T-helper 17 cell (primary cell): ENCODE data around the gene CDC45. TPM values are rescaled to one million over a fixed set of nuclear protein-coding genes. Genes with fewer than 3 reads are reported as not detected.
A peak's percentile ranks its signal among the peaks of the same experiment; 100 is the strongest.

ENCODE experiments used
- ATAC-seq: fragments of 150-1000 bp; cut with Tn5 transposase; 2 replicates; pipeline ENCODE4 v1.10.0; 2021; ENCODE audit warnings: mild to moderate bottlenecking, moderate library complexity
- DNase-seq, 3 donors: peaks; one replicate each; pipeline versions ENCODE4 v3.0.0 to v3.0.0-alpha.2; 2020 to 2021
- H3K9me3 ChIP-seq: one replicate; pipeline ENCODE4 v1.7.0; 2013; ENCODE audit warnings: low read length, mild to moderate bottlenecking; ENCODE audit not compliant: control insufficient read depth, poor library complexity, severe bottlenecking
- H3K27ac Mint-ChIP-seq: one replicate; pipeline ENCODE4 v1.8.0; 2022; ENCODE audit warnings: mild to moderate bottlenecking, moderate library complexity, mixed read lengths
- H3K27me3 Mint-ChIP-seq: one replicate; pipeline ENCODE4 v1.8.0; 2022; ENCODE audit warnings: mixed read lengths
- H3K36me3 Mint-ChIP-seq: one replicate; pipeline ENCODE4 v1.8.0; 2022; ENCODE audit warnings: low read depth, mixed read lengths
- H3K4me1 Mint-ChIP-seq: one replicate; pipeline ENCODE4 v1.8.0; 2022; ENCODE audit warnings: mild to moderate bottlenecking, mixed read lengths
- H3K4me3 Mint-ChIP-seq: one replicate; pipeline ENCODE4 v1.8.0; 2022; ENCODE audit warnings: mild to moderate bottlenecking, moderate library complexity, mixed read lengths
- total RNA-seq, 4 donors: library from RNA in 2 of 4; stranded (reverse) in 2 of 4; gene quantifications; one replicate each; pipeline ENCODE4 v1.2.3 and lab custom pipeline; 2022 to 2026

Gene CDC45
- total RNA-seq, 2 donors from 2014 or later = 0.32 to 0.37 TPM

DNA sequence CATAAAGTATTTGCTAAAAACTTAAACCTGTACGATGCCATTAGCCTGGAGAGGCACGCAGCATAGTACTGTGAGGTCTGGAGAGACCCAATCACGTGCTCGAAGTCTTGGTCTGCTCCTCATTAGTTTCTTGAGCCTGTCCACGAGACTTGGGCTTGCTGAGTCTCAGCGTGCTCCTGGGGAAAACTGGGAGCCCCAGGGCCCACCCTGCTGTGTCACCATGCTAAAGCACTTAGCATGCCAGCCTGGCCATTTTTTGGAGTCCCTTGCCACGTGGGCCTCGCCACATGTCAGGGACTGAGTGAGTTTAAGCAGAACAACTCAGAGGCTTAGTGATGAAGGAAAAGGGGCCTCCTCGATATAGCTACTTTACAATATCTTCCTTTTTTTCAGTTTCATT is 2.6 kb downstream of the CDC45 start:
- Mint-ChIP-seq H3K36me3 (no peaks in the 10 kb centered on the region), H3K27me3 (no peaks in the 10 kb centered on the region), H3K4me1 (peaks cover 20% of the 10 kb centered on the region), H3K4me3 (no peak overlapping the region), H3K27ac (no peak overlapping the region)
- no peak for ATAC-seq
- no peaks in the 10 kb centered on the region for H3K9me3 ChIP-seq
- no peak for DNase-seq

DNA sequence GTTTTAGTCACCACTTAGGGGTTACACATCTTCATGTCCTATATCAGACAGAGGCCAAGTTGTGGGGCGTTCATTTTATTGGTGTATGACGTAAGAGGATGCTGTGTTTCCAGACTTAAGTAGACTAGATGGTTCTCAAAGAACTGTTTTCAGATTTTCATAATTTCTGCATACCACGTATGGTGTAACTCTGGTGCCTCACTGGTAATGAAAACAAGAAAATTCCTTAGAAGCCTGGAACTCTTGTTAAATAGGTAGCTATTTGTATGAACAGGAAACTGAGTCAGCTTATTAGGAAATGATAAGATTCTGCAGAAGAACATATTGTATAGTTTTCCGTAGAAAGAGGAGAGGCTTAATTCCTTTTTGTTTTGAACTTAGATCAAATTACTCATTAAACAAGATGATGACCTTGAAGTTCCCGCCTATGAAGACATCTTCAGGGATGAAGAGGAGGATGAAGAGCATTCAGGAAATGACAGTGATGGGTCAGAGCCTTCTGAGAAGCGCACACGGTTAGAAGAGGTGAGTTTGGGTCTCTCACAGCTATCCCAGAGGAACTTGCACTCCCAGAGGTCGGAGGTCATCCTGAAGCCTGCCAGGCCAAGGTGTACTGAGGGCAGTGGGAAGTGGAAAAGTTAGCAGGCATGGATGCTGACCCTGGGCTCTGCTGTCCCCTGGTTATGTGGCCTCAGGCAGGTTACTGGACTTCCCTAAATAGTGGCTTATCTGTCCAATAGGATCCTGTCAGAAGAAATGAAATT is 3.9 kb downstream of the CDC45 start:
- Mint-ChIP-seq H3K36me3 (no peaks in the 10 kb centered on the region), H3K27ac (peak overlapping the region; percentile 66), H3K27me3 (no peaks in the 10 kb centered on the region), H3K4me1 (peaks cover 9% of the 10 kb centered on the region), H3K4me3 (no peak overlapping the region)
- ATAC-seq (no peak), DNase-seq (no peak)
- no peaks in the 10 kb centered on the region for H3K9me3 ChIP-seq

DNA sequence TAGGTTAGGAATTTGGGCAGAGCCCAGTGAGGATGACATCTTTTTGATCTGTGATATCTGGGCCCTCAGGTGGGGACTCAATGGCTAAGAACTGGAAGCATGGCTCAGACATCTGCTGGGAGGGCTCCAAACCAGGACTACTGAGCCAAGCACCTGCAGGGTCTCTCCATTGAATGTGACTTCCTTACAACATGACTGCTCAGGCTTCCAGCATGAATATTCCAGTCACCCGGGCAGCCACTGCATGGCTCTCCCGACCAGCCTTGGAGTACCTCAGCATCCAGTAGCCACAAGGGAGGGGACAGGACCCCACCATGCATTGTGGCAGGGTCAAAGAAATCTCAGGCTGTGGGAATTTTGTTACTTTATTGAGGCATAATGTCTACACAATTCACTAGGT is 8.6 kb downstream of the CDC45 start:
- no peak for ATAC-seq
- Mint-ChIP-seq H3K36me3 (peaks cover 6% of the 10 kb centered on the region), H3K4me1 (peaks cover 6% of the 10 kb centered on the region), H3K27ac (no peak overlapping the region), H3K4me3 (no peak overlapping the region), H3K27me3 (no peaks in the 10 kb centered on the region)
- no peaks in the 10 kb centered on the region for H3K9me3 ChIP-seq
- no peak for DNase-seq

DNA sequence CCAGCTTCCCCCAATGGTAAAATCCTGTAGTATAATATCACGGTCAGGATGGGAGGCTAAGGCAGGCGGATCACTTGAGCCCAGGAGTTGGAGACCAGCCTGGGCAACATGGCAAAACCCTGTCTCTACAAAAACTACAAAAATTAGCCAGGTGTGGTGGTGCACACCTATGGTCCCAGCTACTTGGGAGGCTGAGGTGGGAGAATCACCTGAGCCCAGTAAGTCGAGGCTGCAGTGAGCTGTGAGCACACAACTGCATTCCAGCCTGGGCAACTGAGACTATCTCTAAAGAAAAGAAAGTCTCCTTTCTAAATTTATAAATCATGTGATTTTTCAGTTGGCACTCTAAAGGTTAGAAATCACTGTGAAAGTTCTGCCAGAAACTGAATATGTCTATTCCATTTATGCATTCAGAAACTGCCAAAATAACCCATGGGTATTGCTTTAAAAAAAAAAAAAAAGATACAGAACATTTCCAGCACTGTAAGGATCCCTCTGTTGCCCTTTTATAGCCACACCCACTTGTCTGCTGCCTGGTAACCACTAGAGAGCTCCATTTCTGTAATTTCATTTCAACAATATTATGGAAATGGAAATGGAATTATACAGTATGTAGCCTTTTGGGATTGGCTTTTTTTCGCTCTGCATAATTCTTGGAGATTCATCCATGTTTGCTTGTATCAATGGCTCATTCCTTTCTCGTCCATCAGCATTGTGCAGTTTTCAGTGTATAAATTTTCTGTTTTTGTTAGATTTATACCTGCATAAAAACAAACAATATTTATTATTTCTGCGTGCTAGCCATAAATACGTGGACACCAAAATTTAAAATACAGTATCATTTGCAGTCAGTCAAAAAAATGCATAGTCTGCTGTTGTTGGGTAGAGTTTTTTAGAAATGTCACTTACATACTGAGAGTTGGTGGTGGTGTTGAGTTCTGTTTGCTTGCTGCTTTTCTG is 9.4 kb downstream of the CDC45 start:
- Mint-ChIP-seq H3K4me3 (no peak overlapping the region), H3K27ac (no peak overlapping the region), H3K4me1 (peaks cover 6% of the 10 kb centered on the region), H3K36me3 (peaks cover 6% of the 10 kb centered on the region), H3K27me3 (no peaks in the 10 kb centered on the region)
- no peaks in the 10 kb centered on the region for H3K9me3 ChIP-seq
- DNase-seq (no peak), ATAC-seq (peak; percentile 37)

DNA sequence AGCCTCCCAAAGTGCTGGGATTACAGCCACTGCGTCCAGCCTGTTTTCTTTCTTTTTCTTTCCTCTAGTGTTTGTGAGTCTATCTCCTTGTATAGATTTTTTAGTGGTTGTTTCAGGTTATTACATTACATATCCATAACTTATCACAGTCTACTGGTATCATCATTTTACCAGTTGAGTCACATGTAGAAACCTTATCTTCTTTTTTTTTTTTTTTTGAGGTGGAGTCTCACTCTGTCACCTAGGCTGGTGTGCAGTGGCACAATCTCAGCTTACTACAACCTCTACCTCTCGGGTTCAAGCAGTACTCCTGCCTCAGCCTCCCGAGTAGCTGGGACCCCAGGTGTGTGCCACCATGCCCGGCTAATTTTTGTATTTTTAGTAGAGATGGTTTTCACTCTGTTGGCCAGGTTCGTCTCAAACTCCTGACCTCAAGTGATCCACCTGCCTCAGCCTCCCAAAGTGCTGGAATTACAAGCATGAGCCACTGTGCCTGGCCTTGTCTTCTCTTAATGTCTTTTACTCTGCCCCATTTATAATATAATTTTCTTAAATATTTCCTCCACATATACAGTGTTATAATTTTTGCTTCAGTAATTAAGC is 11.0 kb downstream of the CDC45 start:
- Mint-ChIP-seq H3K27me3 (no peaks in the 10 kb centered on the region), H3K4me3 (no peak overlapping the region), H3K36me3 (peaks cover 6% of the 10 kb centered on the region), H3K27ac (no peak overlapping the region), H3K4me1 (peaks cover 6% of the 10 kb centered on the region)
- H3K9me3 ChIP-seq = no peaks in the 10 kb centered on the region
- ATAC-seq (no peak), DNase-seq (no peak)

DNA sequence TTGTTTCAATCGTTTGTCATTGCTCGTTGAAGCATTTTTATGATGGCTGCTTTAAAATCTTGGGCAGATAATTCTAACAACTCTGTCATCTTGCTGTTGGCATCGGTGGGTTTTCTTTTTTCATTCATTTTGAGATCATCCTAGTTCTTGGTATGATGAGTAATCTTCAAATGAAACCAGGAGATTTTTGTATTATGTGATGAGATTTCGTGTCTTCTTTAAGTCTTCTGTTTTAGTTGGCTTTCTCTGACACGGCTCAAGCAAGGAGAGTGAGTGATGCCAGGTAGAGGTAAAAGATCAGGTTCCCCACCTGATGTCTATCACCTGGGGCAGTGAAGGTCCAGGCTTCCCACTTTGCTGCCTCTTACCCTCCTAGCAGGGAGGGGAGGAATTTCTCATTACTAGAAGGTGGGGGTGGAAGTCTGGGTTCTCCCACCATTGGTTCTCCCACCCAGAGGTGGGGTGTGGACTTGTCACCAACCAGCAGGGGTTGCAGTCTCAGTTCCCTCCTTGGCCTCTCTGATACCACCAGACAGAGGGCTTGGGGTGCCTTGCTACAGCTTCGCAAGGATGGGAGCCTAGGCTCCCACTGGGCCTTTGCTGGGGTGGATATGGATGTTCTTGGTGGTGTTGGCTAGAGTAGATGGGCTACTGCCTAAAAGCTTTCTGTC is 12.9 kb downstream of the CDC45 start:
- ATAC-seq (no peak), DNase-seq (no peak)
- no peaks in the 10 kb centered on the region for H3K27me3 Mint-ChIP-seq
- peaks cover 10% of the 10 kb centered on the region for H3K4me1 Mint-ChIP-seq
- H3K9me3 ChIP-seq = no peaks in the 10 kb centered on the region
- peaks cover 6% of the 10 kb centered on the region for H3K36me3 Mint-ChIP-seq
- no peak overlapping the region for H3K4me3 Mint-ChIP-seq
- no peak overlapping the region for H3K27ac Mint-ChIP-seq

DNA sequence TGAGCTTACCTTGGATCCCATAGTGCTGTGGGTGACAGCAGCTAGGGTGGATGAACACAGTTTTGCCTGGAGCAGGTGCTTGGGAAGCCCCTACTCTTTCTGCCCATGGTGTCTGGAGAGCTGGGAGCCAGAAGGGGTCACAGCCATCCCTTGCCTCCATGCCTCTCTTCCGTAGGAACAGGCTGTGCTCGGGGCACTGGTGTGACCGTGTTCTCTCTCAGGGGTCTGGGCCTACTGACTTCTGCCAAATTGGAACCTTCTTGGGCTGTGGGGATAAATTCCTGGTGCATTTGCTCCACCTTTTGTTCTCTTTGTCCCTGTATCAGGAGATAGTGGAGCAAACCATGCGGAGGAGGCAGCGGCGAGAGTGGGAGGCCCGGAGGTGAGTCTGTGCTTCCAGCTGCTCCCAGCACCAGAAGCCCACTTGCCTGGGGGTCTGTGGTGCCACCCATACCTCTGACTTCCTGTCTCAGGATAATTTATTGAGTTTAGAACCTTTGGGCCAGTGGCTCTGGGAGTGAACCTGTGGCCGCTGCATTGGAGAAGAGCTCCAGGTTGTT is 14.4 kb downstream of the CDC45 start:
- Mint-ChIP-seq H3K4me1 (peaks cover 12% of the 10 kb centered on the region), H3K4me3 (no peak overlapping the region), H3K27ac (no peak overlapping the region), H3K27me3 (no peaks in the 10 kb centered on the region), H3K36me3 (peaks cover 6% of the 10 kb centered on the region)
- no peak for DNase-seq
- ATAC-seq = no peak
- no peaks in the 10 kb centered on the region for H3K9me3 ChIP-seq

DNA sequence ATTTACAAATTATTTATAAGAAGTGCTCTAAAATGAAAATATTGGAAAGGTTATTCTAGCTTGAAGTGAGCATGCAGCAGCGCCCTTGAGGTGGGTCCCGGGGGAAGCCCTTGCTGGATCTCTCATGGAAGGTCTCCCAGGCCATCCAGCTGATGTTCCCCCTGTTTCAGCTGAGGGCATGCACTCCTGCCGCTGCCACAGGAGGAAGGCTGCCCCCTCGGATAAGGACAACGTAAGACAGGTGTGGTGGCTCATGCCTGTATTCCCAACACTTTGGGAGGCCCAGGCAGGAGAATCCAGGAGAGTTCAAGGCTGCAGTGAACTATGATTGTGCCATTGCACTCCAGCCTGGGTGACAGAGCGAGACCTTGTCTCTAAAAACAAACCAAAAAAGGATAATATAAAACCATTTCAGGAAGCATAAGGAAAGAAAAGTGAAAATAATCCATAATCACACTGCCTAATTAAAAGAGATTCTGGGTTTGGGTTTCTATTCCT is 15.0 kb downstream of the CDC45 start:
- no peaks in the 10 kb centered on the region for H3K27me3 Mint-ChIP-seq
- peaks cover 6% of the 10 kb centered on the region for H3K36me3 Mint-ChIP-seq
- peaks cover 12% of the 10 kb centered on the region for H3K4me1 Mint-ChIP-seq
- no peak overlapping the region for H3K27ac Mint-ChIP-seq
- DNase-seq = no peak
- no peak for ATAC-seq
- no peaks in the 10 kb centered on the region for H3K9me3 ChIP-seq
- H3K4me3 Mint-ChIP-seq = no peak overlapping the region

DNA sequence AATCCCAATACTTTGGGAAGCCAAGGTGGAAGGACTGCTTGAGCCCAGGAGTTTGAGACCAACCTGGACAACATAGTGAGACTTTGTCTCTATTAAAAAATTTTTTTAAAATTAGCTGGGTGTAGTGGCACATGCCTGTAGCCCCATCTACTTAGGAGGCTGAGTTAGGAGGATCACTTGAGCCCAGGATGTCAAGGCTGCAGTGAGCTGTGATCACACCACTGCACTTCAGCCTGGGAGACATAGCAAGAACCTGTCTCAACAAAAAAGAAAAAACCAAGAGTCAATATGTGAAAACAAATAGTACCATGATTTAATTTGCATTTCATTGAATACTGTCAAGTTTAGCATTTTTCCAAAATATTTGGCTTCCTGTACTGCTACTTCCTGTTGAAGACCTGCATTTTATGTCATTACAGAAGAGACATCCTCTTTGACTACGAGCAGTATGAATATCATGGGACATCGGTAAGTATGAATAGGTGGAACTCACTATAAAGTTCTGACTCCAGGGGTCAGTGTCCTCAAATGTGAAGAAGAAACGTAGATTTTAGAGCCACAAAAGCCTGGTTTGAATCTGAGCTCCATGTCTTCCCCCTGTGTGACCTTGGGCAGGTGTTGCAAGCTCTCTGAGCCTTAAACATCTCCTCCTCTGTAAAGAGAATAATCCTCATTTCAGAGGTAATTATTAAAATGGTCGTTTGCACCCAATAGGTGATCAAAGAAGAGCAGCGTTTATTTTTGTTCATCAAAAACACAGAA is 16.0 kb downstream of the CDC45 start:
- Mint-ChIP-seq H3K4me3 (no peak overlapping the region), H3K27ac (peak overlapping the region; percentile 9), H3K27me3 (no peaks in the 10 kb centered on the region), H3K36me3 (peaks cover 6% of the 10 kb centered on the region), H3K4me1 (peaks cover 8% of the 10 kb centered on the region)
- no peak for ATAC-seq
- H3K9me3 ChIP-seq = no peaks in the 10 kb centered on the region
- no peak for DNase-seq

DNA sequence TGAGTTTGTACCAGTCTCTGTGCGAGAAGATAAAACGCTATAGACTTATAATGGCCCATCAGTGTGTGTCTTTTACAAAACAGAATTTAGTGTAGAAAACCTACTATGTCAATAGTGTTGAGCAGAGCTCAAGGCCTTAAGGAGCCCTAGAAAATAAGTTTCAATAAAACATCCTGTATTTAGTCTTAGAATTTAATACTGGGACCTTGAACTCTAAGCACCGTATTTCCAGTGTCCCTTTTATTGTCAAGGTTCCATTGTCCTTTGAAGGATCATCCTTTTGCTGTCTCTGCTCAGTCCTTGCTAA is 16.6 kb downstream of the CDC45 start:
- peaks cover 8% of the 10 kb centered on the region for H3K4me1 Mint-ChIP-seq
- ATAC-seq = no peak
- no peaks in the 10 kb centered on the region for H3K27me3 Mint-ChIP-seq
- H3K36me3 Mint-ChIP-seq = peaks cover 6% of the 10 kb centered on the region
- H3K27ac Mint-ChIP-seq = peak overlapping the region; percentile 9
- H3K4me3 Mint-ChIP-seq = no peak overlapping the region
- no peaks in the 10 kb centered on the region for H3K9me3 ChIP-seq
- DNase-seq = no peak

DNA sequence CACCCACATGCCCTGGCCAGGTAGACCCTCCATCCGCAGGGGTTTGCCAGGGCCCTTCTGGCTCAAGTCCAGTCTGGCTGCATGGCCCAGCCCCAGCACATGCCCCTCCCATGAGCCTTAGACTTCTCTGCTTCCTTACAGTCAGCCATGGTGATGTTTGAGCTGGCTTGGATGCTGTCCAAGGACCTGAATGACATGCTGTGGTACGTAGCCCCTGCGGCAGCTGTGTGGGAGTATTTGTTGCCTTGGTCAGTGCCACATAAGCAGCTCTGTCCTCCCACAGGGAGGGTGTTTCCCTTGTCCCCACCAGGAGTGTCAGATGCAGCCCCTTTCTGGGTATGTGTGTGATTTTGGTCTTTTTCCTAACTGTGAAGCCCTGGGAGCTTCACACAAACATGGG is 17.5 kb downstream of the CDC45 start:
- ATAC-seq (no peak), DNase-seq (no peak)
- Mint-ChIP-seq H3K4me1 (peaks cover 5% of the 10 kb centered on the region), H3K36me3 (peaks cover 3% of the 10 kb centered on the region), H3K27ac (no peak overlapping the region), H3K4me3 (no peak overlapping the region), H3K27me3 (no peaks in the 10 kb centered on the region)
- H3K9me3 ChIP-seq = no peaks in the 10 kb centered on the region

DNA sequence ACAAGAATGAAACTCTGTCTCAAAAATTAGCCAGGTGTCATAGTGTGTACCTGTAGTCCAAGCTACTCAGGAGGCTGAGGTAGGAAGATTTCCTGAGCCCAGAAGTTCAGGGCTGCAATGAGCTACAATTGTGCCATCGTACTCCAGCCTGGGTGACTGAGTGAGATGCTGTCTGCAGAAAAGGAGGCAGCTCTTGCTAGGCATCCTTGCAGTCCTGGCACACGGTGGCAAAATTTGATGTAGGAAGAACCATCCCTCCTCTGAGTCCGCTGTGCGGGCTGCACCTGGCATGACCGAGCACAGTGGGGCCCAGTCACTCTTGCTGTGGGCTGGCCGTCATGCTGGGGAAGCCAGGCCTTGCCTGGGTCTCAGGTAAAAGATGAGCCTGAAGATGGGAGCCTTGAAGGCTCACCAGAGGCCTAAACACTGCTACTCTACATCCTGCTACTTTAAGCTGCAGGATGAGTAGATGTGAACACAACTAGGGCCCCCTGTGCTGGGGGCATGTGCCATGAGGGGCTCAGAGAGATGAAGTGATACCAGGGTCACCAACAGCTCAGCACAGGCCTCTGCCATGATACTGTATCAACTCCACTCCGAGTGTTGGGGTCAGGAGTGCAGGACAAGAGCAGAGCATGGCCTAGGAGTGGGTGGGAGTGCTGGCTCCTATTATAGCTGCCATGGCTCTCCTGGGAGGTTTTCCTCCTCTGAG is 18.6 kb downstream of the CDC45 start:
- Mint-ChIP-seq H3K27me3 (no peaks in the 10 kb centered on the region), H3K36me3 (no peaks in the 10 kb centered on the region), H3K4me1 (peaks cover 5% of the 10 kb centered on the region), H3K27ac (no peak overlapping the region), H3K4me3 (no peak overlapping the region)
- ATAC-seq (no peak), DNase-seq (no peak)
- no peaks in the 10 kb centered on the region for H3K9me3 ChIP-seq
